OCI-LY1 (cell line): Measurements from ENCODE around the gene STAC.

Experiments used
- H2AFZ ChIP-seq: fragments of 200-600 bp; sonication (generic), shearing (Covaris generic); 2 replicates; pipeline ENCODE4 v1.6.0; 2014; ENCODE audit warnings: antibody characterized with exemption, mild to moderate bottlenecking, low read length
- H3F3A ChIP-seq: fragments of 200-600 bp; sonication (generic), shearing (Covaris generic); 2 replicates; pipeline ENCODE4 v1.6.0; 2014; ENCODE audit warnings: mild to moderate bottlenecking, antibody characterized with exemption, low read length, moderate library complexity; ENCODE audit not compliant: insufficient read depth
- H3K27ac ChIP-seq: fragments of 200-600 bp; sonication (generic); 2 replicates; pipeline ENCODE4 v1.5.1; 2014; ENCODE audit warnings: low read length, mixed run types, mild to moderate bottlenecking, low read depth; ENCODE audit not compliant: poor library complexity, severe bottlenecking
- H3K27me3 ChIP-seq: fragments of 200-600 bp; sonication (generic); 2 replicates; pipeline ENCODE4 v1.6.0; 2014; ENCODE audit warnings: antibody characterized with exemption, mild to moderate bottlenecking, low read length, moderate library complexity; ENCODE audit not compliant: insufficient read depth
- H3K36me3 ChIP-seq: fragments of 200-600 bp; sonication (generic); 2 replicates; pipeline ENCODE4 v1.6.1; 2014; ENCODE audit warnings: mild to moderate bottlenecking, antibody characterized with exemption, low read length, moderate library complexity, mixed read lengths; ENCODE audit not compliant: insufficient read depth
- H3K4me1 ChIP-seq: fragments of 200-600 bp; sonication (generic); 2 replicates; pipeline ENCODE4 v1.5.1; 2014; ENCODE audit warnings: mild to moderate bottlenecking, low read length, moderate library complexity; ENCODE audit not compliant: insufficient read depth, severe bottlenecking
- H3K4me2 ChIP-seq: fragments of 200-600 bp; sonication (generic), shearing (Covaris generic); 2 replicates; pipeline ENCODE4 v1.6.1; 2014; ENCODE audit warnings: low read length
- H3K4me3 ChIP-seq: fragments of 200-600 bp; sonication (generic); 2 replicates; pipeline ENCODE4 v1.5.1; 2014; ENCODE audit warnings: low read length, low read depth, mild to moderate bottlenecking, mixed read lengths; ENCODE audit not compliant: poor library complexity, severe bottlenecking
- H3K79me2 ChIP-seq: fragments of 200-600 bp; shearing (Covaris generic); 2 replicates; pipeline ENCODE4 v1.6.1; 2016; ENCODE audit warnings: mixed run types, low read length, mixed read lengths; ENCODE audit not compliant: insufficient read depth
- H3K9ac ChIP-seq: fragments of 200-600 bp; sonication (generic), shearing (Covaris generic); 2 replicates; pipeline ENCODE4 v1.6.1; 2014; ENCODE audit warnings: mild to moderate bottlenecking, low read length, mixed read lengths
- H3K9me2 ChIP-seq: fragments of 200-600 bp; sonication (generic), shearing (Covaris generic); 2 replicates; pipeline ENCODE4 v1.6.1; 2014; ENCODE audit warnings: low read depth, mild to moderate bottlenecking, low read length, mixed read lengths
- H3K9me3 ChIP-seq: fragments of 200-600 bp; shearing (Covaris generic); 2 replicates; pipeline ENCODE4 v1.6.1; 2014; ENCODE audit warnings: low read length, mixed read lengths
- H4K20me1 ChIP-seq: fragments of 200-600 bp; sonication (generic), shearing (Covaris generic); 2 replicates; pipeline ENCODE4 v1.6.0; 2016; ENCODE audit warnings: mild to moderate bottlenecking, low read length; ENCODE audit not compliant: insufficient read depth
- EZH2 ChIP-seq: fragments of 200-600 bp; sonication (generic), shearing (Covaris generic); IDR thresholded peaks from 2 replicates; pipeline ENCODE4 v1.8.0; 2017; ENCODE audit warnings: borderline replicate concordance, mixed run types, mild to moderate bottlenecking, antibody characterized with exemption, low read length, moderate library complexity, mixed read lengths
- TF ChIP-seq, protein P1 (sequence below): fragments of 200-600 bp; sonication (generic), shearing (Covaris generic); IDR thresholded peaks from 2 replicates; pipeline ENCODE4 v1.5.1; 2017; ENCODE audit warnings: mild to moderate bottlenecking, antibody characterized with exemption, low read length, moderate library complexity, mixed read lengths

The STAC gene

GRCh38 chr3:36362973-36363372 is 17.3 kb upstream of the STAC start:
- H3K27ac ChIP-seq = no peak overlapping the region
- H3K9ac ChIP-seq = no peak overlapping the region
- no peaks in the 10 kb centered on the region for H3K27me3 ChIP-seq
- no peaks in the 10 kb centered on the region for H3F3A ChIP-seq
- no peaks in the 10 kb centered on the region for H3K4me1 ChIP-seq
- no peaks in the 10 kb centered on the region for H4K20me1 ChIP-seq
- H3K4me3 ChIP-seq = no peak overlapping the region
- H2AFZ ChIP-seq = no peak overlapping the region
- no peaks in the 10 kb centered on the region for H3K9me2 ChIP-seq
- no peaks in the 10 kb centered on the region; the same call in 1 of the 2 replicates for H3K36me3 ChIP-seq
- H3K4me2 ChIP-seq = no peak overlapping the region
- no peaks in the 10 kb centered on the region for H3K9me3 ChIP-seq
- TF ChIP-seq EZH2 = no peak
- TF ChIP-seq, protein P1, sequence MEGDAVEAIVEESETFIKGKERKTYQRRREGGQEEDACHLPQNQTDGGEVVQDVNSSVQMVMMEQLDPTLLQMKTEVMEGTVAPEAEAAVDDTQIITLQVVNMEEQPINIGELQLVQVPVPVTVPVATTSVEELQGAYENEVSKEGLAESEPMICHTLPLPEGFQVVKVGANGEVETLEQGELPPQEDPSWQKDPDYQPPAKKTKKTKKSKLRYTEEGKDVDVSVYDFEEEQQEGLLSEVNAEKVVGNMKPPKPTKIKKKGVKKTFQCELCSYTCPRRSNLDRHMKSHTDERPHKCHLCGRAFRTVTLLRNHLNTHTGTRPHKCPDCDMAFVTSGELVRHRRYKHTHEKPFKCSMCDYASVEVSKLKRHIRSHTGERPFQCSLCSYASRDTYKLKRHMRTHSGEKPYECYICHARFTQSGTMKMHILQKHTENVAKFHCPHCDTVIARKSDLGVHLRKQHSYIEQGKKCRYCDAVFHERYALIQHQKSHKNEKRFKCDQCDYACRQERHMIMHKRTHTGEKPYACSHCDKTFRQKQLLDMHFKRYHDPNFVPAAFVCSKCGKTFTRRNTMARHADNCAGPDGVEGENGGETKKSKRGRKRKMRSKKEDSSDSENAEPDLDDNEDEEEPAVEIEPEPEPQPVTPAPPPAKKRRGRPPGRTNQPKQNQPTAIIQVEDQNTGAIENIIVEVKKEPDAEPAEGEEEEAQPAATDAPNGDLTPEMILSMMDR = no peak
- no peaks in the 10 kb centered on the region for H3K79me2 ChIP-seq

- H2AFZ ChIP-seq = no peak overlapping the region
- H3K27ac ChIP-seq = no peak overlapping the region
- no peaks in the 10 kb centered on the region for H3F3A ChIP-seq
- no peak overlapping the region for H3K9ac ChIP-seq
- no peak overlapping the region for H3K4me2 ChIP-seq
- no peaks in the 10 kb centered on the region for H3K9me3 ChIP-seq
- H3K4me3 ChIP-seq = no peak overlapping the region
- no peaks in the 10 kb centered on the region for H3K9me2 ChIP-seq
- TF ChIP-seq EZH2 = no peak
- TF ChIP-seq, protein P1 = no peak
- H3K79me2 ChIP-seq = no peaks in the 10 kb centered on the region
- no peaks in the 10 kb centered on the region for H3K27me3 ChIP-seq
- no peaks in the 10 kb centered on the region for H4K20me1 ChIP-seq
- no peaks in the 10 kb centered on the region; the same call in 1 of the 2 replicates for H3K36me3 ChIP-seq
- no peaks in the 10 kb centered on the region for H3K4me1 ChIP-seq
Observed at GRCh38 chr3:36364260-36364659, 16.0 kb upstream of the STAC start.

DNA sequence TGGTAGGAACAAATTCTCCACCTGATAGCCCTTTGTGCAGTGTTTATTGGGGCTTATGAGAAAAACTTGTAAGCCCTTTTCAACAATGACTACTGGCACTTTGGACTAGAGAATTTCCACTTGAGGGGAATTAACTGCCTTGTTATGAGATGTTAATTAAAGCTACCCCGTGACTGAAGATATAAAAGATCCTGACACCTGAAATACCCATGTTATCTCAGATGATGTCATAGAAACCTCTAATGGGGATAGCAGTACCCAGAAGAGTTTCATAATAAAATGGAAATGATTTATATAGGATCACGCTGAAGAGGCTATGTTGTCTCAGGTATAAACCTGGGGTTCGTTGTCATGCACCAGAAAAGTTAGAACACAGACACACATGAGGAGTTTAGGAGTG is 14.5 kb upstream of the STAC start:
- Histone ChIP-seq H2AFZ (no peak overlapping the region), H4K20me1 (no peaks in the 10 kb centered on the region), H3K4me3 (no peak overlapping the region), H3K9me3 (no peaks in the 10 kb centered on the region), H3K9ac (no peak overlapping the region), H3K27me3 (no peaks in the 10 kb centered on the region), H3K36me3 (no peaks in the 10 kb centered on the region), H3K79me2 (no peaks in the 10 kb centered on the region), H3F3A (no peaks in the 10 kb centered on the region), H3K9me2 (no peaks in the 10 kb centered on the region), H3K27ac (no peak overlapping the region), H3K4me1 (no peaks in the 10 kb centered on the region), H3K4me2 (no peak overlapping the region)
- TF ChIP-seq, protein P1 = no peak
- TF ChIP-seq EZH2 = no peak
